ENCODE data around the gene BTBD10.
"Not testable (repeated sequence)": the region's sequence is repeated elsewhere in the genome, so short reads cannot be mapped to it uniquely, and the experiment has no call there.

The BTBD10 gene

GRCh38 chr11:13438291-13438690 is 24.7 kb downstream of the BTBD10 start:
- DNase-seq: no peak

- not testable (repeated sequence) for DNase-seq
Observed at GRCh38 chr11:13436836-13437235, 26.2 kb downstream of the BTBD10 start.

DNA sequence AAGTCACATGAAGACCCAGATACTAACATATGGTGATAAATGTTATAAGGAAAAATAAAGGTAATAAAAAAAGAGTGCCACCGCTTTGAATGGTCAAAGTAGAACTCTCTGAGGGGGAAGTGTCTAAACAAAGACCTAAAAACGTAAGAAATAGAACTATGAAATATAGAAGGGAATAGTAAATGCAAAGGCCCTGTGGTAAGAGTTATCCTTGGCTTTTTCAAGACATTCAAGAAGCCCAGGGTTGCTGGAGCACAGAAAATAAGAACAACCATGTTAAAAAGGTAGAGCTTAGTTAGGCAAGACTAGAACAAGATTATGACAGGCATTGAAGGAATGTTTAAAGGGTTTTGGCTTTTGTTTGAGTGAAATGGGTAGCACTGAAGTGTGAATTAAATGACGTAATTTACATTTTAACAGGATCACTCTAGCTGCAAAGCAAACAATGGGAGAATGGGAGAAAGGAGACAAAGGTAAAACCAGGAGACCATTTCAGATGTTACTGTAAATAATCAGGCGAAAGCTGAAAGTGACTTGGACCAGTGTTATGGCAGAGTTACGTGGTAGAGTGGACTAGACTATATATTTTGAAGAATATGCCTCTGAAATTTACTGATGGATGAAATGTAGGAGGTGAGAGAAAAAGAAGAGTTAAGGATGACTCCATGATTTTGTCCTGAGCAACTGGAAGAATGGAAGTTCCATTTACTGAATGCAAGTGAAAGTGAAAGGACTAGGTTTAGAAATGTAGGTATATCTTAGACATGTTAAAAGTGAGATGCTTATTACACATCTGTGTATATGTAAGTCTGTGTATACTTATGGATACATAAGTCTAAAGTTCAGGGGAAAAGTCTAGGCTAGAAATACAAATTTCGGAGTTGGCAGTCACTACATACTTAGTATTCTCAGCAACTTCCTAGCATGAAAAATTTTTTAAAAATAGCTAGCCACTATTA is 28.5 kb downstream of the BTBD10 start:
- DNase-seq: no peak

DNA sequence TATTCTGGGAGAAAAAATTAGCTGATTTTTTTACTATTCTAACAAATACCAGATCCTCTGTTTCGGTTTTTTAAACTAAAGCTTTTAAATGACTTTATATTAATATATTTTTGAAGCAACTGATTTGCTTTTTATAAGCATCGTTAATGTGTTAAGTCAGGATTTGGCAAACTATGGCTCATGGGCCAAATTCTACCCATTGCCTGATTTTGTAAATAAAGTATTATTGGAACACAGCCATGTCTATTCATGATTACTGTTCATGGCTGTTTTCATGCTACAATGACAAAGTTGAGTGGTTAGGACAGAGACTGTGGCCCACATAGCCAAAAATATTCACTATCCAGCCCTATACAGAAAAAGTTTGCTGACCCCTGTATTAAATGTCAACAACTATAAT is 29.6 kb downstream of the BTBD10 start:
- DNase-seq: no peak

DNA sequence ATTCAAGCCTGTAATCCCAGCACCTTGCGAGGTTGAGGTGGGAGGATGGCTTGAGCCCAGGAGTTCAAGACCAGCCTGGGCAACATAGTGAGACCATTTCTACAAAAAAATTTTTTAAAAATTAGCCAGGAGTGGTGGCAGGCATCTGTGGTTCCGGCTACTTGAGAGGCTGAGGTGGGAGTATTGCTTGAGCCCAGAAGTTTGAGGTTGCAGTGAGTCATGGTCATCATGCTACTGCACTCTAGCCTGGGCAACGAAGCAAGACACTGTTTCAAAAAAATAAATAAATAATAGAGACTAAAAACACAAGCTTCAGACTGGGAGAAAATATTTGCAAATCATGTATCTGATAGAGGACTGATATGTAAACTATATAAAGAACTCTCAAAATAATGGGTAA is 33.2 kb downstream of the BTBD10 start:
- no peak for DNase-seq

GRCh38 chr11:13429288-13429687 is 33.7 kb downstream of the BTBD10 start:
- no peak for DNase-seq

DNA sequence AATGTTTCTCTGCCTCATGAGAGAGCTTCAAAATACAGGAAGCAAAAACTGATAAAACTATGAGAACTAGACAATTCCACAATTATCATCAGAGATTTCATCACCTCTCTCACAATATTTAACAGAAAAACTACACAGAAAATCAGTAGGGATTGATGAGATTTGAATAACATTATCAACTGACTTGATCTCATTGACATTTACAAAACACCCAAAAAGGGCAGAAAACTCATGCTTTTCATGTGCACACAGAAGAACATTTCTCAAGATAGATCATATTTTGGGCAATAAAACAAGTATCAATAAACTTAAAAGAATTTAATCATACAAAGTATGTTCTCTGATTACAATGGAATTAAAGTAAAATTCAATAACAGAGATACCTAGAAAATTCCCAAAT is 35.6 kb downstream of the BTBD10 start:
- DNase-seq: no peak

GRCh38 chr11:13423372-13423771 is 39.6 kb downstream of the BTBD10 start:
- DNase-seq: no peak

DNA sequence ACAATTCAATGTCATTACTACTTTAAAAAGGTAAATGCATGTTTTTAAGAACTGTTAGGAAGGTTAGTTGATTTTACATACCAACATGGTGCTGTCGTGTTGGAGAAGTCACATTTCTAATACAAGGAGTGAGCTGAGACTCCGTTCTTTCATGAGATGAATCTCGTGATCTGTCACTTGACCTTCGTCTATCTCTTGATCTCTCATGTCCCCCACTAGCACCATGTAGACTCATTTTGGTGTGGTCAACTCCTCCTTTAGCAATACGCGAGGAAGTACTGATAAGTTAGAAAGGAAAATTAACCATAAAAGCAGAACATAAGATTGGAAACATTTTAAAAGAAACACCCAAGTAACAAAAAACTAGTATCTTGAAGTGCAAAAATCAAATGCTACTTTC is 41.5 kb downstream of the BTBD10 start:
- no peak for DNase-seq

- no peak for DNase-seq
Observed at GRCh38 chr11:13415201-13415600, 47.8 kb downstream of the BTBD10 start.

GRCh38 chr11:13405220-13405619 is 57.8 kb downstream of the BTBD10 start:
- DNase-seq: no peak

GRCh38 chr11:13398335-13398734 is 64.7 kb downstream of the BTBD10 start:
- DNase-seq: not testable (repeated sequence)

DNA sequence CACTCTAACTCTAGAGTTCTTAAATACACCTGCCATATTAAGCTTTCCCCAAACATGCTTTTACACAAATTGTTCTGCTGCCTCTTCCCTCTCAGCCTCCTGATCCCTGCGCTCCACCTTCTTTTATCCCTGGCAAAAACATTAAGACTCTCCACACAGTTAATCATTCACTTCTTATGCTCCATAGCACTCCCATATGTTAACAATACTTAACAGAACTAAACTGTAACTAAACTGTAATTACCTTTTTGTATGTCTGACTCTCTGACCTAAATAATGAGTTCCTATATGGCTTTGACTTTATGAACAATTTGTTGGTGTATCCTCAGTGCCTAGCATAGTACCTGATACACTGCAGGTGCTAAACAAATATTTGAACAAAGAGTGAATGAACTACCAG is 71.8 kb downstream of the BTBD10 start:
- DNase-seq: no peak

DNA sequence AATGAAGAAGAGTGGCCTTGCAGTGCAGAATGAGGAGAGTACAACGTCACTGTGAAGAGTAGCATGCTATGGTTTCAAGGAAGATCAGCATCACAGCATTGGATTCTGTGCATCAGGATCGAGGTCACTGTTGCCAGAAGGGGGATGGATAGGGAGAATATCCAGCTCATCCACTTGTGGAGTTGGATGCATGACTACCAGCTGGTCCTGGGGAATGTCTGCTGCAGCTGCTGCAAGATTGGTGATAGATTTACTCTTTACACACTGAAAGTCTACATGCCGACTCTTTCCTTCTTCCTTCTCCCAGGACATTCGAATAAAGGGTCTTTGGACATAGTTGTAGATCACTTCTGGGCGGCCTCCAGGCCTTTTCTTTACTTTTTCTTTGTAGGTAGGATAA is 74.3 kb downstream of the BTBD10 start:
- DNase-seq: no peak

- no peak for DNase-seq
Observed at GRCh38 chr11:13386567-13386966, 76.5 kb downstream of the BTBD10 start.

DNA sequence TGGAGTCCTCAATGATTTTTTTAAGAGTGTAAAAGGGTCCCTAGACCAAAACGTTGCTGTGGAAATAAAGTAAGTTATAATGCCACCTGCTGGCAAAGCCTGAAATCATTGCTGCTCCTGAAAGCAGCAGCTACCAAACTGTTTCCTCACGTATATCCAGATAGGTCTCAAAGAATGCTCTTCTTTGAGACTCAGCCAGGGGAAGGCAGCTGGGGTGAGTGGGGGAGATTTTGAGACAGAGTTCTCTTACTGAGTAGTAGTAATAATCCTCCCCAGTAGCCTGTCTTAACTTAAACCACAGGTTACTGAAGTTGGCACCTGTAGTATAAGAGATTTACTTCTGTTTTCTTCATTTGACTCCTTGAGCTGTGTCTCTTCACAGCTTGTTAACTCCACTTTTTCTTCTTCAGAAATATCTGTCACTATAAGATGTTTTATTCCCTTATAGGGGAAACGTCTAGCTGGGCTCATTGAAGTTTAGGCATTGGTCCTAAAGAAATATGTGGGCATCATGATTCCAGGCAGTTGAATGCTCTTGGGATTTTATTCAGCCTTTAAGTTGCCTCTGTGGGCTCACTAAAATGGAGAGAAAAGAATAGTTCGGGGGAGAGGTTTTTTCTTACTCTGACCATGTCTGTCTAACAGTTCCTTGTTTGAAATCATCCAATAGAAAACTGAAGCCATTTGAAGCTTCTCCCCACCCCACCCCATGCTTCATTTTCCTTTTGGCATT is 77.9 kb downstream of the BTBD10 start:
- DNase-seq: peak; percentile 48

GRCh38 chr11:13382751-13383150 is 80.3 kb downstream of the BTBD10 start:
- DNase-seq: no peak

- DNase-seq: no peak
Observed at GRCh38 chr11:13380731-13381130, 82.3 kb downstream of the BTBD10 start.

DNA sequence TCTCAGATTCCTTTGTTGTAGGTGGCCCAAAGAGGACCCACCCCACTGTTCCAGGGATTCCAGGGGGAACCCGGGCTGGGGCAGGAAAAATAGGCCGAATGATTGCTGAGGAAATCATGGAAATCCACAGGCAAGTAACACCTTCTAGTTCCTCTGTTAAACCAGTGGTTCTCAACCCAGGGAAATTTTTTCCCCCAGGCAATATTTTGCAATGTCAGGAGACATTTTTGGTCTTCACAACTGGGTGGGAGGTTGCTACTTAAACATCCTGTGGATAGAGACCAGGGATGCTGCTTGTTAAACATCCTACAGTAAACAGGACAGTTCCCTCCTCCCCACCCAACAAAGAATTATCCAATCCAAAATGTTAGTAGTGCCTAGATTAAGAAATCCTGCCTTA is 84.7 kb downstream of the BTBD10 start:
- DNase-seq: no peak

DNA sequence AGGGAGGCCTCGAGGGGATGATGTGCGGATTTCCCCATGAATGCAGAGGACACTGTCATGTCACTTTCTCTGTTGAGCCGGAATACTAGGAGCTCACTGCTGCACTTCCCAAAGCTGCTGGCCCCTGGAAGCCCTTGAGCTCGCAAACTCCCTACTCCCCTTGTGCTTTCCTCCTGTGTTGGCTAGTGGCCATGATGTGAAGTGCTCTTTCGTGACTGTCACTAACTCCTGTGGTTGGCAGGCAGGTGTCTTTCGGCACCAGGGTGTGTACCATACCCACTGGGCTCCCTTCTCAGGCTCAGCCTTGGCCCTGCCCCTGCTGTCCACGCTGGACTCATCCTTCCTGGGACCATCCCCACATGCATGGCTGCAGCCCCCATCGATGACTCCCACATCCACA is 86.2 kb downstream of the BTBD10 start:
- DNase-seq: no peak

GRCh38 chr11:13376402-13376801 is 86.6 kb downstream of the BTBD10 start:
- DNase-seq: no peak

DNA sequence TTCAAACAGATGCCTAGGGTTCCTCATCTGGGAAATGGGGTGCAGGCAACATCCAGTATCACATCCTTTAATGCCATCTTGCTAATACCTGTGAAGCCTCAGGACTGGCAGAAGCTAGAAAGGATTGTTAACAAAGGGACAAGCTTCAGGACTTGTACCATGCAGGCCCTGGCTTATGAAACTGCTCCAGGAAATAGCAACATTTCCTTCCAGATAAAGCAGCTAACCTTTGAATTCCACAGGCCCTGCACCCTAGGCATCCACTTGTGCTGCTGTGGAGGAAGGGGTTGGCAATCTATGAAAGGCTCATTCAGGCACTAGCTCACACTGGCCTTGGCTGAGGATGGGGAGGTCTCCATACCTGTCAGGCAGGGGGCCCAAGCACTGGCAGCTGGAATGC is 87.2 kb downstream of the BTBD10 start:
- no peak for DNase-seq

DNA sequence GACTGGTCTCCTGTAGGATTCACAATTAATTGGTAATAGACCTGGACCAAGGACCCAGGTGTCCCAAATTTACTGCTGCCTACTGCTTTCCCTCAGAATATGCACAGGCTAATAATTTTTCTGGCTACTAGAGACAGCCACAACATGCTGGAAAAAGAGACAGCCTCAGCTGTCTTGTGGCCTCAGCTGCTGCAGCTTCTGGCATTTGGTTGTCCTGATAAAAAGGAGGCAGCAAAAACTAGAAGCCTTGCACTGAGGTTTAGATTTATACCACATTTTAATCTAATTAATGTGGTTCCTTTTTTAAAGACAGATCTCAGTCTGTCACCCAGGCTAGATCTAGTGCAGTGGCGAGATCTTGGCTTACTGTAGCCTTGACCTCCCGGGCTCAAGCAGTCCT is 89.8 kb downstream of the BTBD10 start:
- DNase-seq: no peak

DNA sequence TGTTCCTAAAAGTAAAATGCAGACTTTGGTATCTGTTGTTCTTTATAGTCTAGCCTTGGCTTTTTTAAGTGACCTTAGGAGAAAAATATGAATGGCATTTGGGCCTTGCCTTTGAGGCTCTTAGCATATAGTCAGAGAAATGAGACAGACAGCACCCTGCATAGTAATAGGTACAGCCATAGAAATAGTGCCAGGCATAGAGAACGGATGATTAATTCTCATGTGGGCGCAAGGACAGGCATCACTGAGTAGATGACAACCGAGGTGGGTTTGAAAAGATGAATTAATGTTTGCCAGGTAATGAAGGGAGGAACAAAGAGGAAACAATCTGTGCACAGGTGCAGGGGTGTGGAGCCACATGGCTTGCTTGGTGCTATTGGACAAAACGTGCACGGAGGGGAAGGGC is 95.0 kb downstream of the BTBD10 start:
- no peak for DNase-seq
